Psoas muscle (tissue), 8 donors: Measurements from ENCODE around the gene REC114. TPM values are rescaled to one million over a fixed set of nuclear protein-coding genes. Genes with fewer than 3 reads are reported as not detected.

Experiments used
- ATAC-seq, 4 donors: fragments of 200-7000 bp; cut with Tn5 transposase; one replicate each; pipeline ENCODE4 v1.9.1; 2020; ENCODE audit warnings: moderate library complexity in 3 of 4, mild to moderate bottlenecking in 2 of 4
- DNase-seq, 2 donors: peaks; one replicate each; pipeline ENCODE4 v3.0.0-alpha.2; 2020
- H3K27ac ChIP-seq: fragments of 200-600 bp; one replicate; pipeline ENCODE4 v1.8.0; 2022
- H3K27me3 ChIP-seq, 3 donors: fragments of 200-600 bp in 1 of 3; one replicate each; pipeline versions ENCODE4 v1.6.1 to v1.8.0; 2013 to 2022; ENCODE audit warnings: low read length in 2 of 3, mild to moderate bottlenecking in 2 of 3, moderate library complexity in 1 of 3; ENCODE audit not compliant: insufficient read depth in 3 of 3
- H3K36me3 ChIP-seq, 2 donors: fragments of 200-600 bp in 1 of 2; one replicate each; pipeline versions ENCODE4 v1.6.1 to v1.8.0; 2013 to 2022; ENCODE audit warnings: low read depth in 1 of 2, mild to moderate bottlenecking in 1 of 2, moderate library complexity in 1 of 2; ENCODE audit not compliant: insufficient read depth in 1 of 2
- H3K4me1 ChIP-seq: fragments of 200-600 bp; one replicate; pipeline ENCODE4 v1.8.0; 2022
- H3K4me3 ChIP-seq: fragments of 200-600 bp; one replicate; pipeline ENCODE4 v1.8.0; 2022; ENCODE audit warnings: mild to moderate bottlenecking
- H3K9me3 ChIP-seq: fragments of 200-600 bp; one replicate; pipeline ENCODE4 v1.8.0; 2022
- WGBS, 3 donors: extraction: QIAGEN DNeasy Blood & Tissue Kit; methylation state at CpG; one replicate each; pipeline versions ENCODE4 v1.1.6 to v1.1.7; 2013; 5-methylcytosine and 5-hydroxymethylcytosine counted together
- intact Hi-C, 2 donors: fragments of 100-400 bp; cut with DNase I; formaldehyde crosslinking; loops; one replicate each; pipeline versions ENCODE4 v1.11.0 to v1.14.2; 2022
- polyA plus RNA-seq, 3 donors: library from polyadenylated mRNA; stranded (reverse); fragments of 200-250 nt; gene quantifications; one replicate each; pipeline ENCODE4 v1.2.3, GENCODE V29; 2013
- total RNA-seq, 4 donors: library from RNA; stranded (reverse); fragmentation: NEBNext Ultra II Directional in 2 of 4; extraction: Animal tissue kit (Norgen Biotek cat#: 25700) in 2 of 4; gene quantifications; one replicate each; pipeline versions ENCODE4 v1.2.1 to v1.2.4, GENCODE V29; 2021 to 2023
- TF ChIP-seq, protein P1 (sequence below): fragments of 200-600 bp; IDR thresholded peaks from one replicate; pipeline ENCODE4 v1.8.0; 2022; ENCODE audit warnings: antibody characterized with exemption
- donor health status: healthy with polysubstance abuse.
- donor health status: DM: no; HTN: no; CAD: no; lungs with moderate emphysema.
- donor health status: Bipolar disorder and iron deficiency.
- donor health status: healthy.
- donor health status: DM: yes; HTN: yes; CAD: no.
- donor health status: DM: no; HTN: no; CAD: no.
- donor health status: DM: no; HTN: no; CAD: no.
- donor health status: DM: yes; HTN: yes; CAD: no.

Gene REC114
- total and polyA plus RNA-seq, 7 donors, result not detected

DNA sequence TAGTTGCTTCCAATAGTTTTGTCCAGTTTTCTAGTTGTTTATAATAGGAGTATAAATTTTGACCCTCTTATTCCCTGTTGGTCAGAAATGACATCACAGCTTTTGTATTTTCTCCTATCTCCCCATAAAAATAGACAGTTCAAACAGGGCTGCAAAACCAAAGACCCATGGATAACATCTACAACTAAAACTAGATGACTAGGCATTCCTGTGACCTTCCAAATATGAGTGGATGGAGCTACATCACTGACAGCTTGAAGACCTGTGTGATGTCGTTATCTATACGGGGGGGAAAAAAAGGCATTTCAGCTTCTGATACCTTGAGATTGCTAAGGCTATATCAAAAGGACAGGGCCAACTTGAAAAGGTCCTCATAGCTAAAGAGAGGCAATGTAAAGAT is 84.6 kb downstream of the REC114 start:
- H3K4me3 ChIP-seq, result no peak overlapping the region
- no peaks in the 10 kb centered on the region for H3K27me3 ChIP-seq
- DNase-seq (no peak), ATAC-seq (no peak)
- 92 to 98% (median 94%) methylated on average over 2 of the region's 2 CpGs for WGBS, 3 donors
- no peaks in the 10 kb centered on the region for H3K4me1 ChIP-seq
- TF ChIP-seq, protein P1, sequence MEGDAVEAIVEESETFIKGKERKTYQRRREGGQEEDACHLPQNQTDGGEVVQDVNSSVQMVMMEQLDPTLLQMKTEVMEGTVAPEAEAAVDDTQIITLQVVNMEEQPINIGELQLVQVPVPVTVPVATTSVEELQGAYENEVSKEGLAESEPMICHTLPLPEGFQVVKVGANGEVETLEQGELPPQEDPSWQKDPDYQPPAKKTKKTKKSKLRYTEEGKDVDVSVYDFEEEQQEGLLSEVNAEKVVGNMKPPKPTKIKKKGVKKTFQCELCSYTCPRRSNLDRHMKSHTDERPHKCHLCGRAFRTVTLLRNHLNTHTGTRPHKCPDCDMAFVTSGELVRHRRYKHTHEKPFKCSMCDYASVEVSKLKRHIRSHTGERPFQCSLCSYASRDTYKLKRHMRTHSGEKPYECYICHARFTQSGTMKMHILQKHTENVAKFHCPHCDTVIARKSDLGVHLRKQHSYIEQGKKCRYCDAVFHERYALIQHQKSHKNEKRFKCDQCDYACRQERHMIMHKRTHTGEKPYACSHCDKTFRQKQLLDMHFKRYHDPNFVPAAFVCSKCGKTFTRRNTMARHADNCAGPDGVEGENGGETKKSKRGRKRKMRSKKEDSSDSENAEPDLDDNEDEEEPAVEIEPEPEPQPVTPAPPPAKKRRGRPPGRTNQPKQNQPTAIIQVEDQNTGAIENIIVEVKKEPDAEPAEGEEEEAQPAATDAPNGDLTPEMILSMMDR, result no peak
- no peaks in the 10 kb centered on the region for H3K9me3 ChIP-seq
- no peaks in the 10 kb centered on the region for H3K36me3 ChIP-seq
- intact Hi-C loops, result no loop called here
- no peak overlapping the region for H3K27ac ChIP-seq

DNA sequence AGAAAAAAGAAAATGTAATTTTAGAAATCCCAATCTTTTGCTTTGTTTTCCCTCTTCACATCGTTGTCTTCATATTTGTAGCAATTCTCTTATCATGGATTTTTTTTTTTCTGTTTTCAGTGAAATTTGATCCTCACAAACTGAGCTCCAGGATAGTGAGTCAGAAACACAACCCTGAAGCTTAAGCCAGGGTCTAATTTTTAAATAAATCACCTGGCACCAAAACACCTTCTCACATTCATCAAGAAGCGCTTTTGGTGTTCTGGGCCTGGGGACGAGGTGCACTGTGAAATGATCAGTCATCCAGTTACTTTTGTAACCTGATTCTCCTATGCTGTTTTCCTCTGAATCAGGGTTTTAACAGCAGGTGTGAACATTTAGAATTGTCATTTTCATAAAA is 87.7 kb downstream of the REC114 start:
- WGBS, 3 donors, result 47 to 63% (median 57%) methylated on average over 3 of the region's 3 CpGs
- TF ChIP-seq, protein P1, result no peak
- intact Hi-C loops, result no loop called here
- no peaks in the 10 kb centered on the region for H3K4me1 ChIP-seq
- H3K27me3 ChIP-seq, result no peaks in the 10 kb centered on the region
- DNase-seq (no peak), ATAC-seq (no peak)
- H3K36me3 ChIP-seq, result no peaks in the 10 kb centered on the region
- no peaks in the 10 kb centered on the region for H3K9me3 ChIP-seq
- H3K4me3 ChIP-seq, result no peak overlapping the region
- H3K27ac ChIP-seq, result no peak overlapping the region

DNA sequence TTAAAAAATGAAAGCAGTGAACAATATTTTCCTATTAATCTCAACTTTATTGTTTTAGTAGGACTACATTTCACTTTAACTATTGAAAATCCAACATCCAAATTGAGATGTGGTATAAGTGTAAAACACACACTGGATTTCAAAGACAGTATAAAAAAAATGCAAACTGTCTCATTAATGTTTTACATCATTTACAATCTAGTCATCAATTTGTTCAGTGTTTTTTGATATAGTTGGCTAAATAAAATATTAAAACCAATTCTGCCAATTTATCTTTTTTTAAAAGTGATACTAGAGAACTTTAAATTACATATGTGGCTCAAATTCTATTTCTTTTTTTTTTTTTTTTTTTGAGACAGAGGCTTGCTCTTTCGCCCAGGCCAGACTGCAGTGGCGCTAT is 95.2 kb downstream of the REC114 start:
- 96 to 100% (median 97%) methylated on average over 2 of the region's 2 CpGs for WGBS, 3 donors
- Histone ChIP-seq H3K4me1 (no peaks in the 10 kb centered on the region), H3K27ac (no peak overlapping the region), H3K27me3 (no peaks in the 10 kb centered on the region), H3K9me3 (no peaks in the 10 kb centered on the region), H3K4me3 (no peak overlapping the region), H3K36me3 (no peaks in the 10 kb centered on the region)
- intact Hi-C loops, result no loop called here
- ATAC-seq (no peak), DNase-seq (no peak)
- TF ChIP-seq, protein P1, result no peak

DNA sequence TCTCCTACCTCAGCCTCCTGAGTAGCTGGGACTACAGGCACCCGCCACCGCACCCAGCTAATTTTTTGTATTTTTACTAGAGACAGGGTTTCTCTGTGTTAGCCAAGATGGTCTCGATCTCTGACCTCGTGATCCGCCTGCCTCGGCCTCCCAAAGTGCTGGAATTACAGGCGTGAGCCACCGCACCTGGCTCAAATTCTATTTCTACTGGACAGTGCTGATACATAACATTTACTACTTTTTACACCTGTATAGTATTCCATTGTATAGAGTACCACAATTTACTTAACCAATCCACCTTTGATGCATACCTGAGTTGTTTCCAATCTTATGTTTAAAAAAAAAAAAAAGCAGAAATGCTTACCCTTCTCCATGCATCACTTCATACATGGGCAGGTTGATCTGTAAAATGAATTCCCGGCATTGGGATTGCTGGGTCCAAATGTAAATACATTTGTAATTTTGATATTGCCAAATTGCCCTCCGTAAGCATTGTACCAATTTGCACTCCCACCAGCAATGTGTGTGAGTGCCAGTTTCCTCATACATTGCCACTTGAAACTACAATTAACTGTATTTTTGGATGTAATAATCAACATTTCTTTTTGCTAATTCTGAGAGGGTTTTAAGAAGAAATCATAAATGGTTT is 95.7 kb downstream of the REC114 start:
- H3K9me3 ChIP-seq, result no peaks in the 10 kb centered on the region
- ATAC-seq (no peak), DNase-seq (no peak)
- H3K27ac ChIP-seq, result no peak overlapping the region
- intact Hi-C loops, result no loop called here
- H3K4me1 ChIP-seq, result no peaks in the 10 kb centered on the region
- no peaks in the 10 kb centered on the region for H3K36me3 ChIP-seq
- H3K27me3 ChIP-seq, result no peaks in the 10 kb centered on the region
- 97 to 98% (median 98%) methylated on average over 10 of the region's 10 CpGs for WGBS, 3 donors
- H3K4me3 ChIP-seq, result no peak overlapping the region
- TF ChIP-seq, protein P1, result no peak
